NCI-H82 treated with DMSO at 0.1 percent for 48 hours (cell line): ENCODE data around the gene RNLS.
"Not testable (repeated sequence)": the region's sequence is repeated elsewhere in the genome, so short reads cannot be mapped to it uniquely, and the experiment has no call there.

Experiments
- DNase-seq: peaks from one replicate; lab custom pipeline; 2025; ENCODE audit not compliant: unreplicated experiment; lab: John Stamatoyannopoulos, UW

Gene RNLS

GRCh38 chr10:88525371-88526069 is 57.6 kb downstream of the RNLS start:
- DNase-seq, result no peak

DNA sequence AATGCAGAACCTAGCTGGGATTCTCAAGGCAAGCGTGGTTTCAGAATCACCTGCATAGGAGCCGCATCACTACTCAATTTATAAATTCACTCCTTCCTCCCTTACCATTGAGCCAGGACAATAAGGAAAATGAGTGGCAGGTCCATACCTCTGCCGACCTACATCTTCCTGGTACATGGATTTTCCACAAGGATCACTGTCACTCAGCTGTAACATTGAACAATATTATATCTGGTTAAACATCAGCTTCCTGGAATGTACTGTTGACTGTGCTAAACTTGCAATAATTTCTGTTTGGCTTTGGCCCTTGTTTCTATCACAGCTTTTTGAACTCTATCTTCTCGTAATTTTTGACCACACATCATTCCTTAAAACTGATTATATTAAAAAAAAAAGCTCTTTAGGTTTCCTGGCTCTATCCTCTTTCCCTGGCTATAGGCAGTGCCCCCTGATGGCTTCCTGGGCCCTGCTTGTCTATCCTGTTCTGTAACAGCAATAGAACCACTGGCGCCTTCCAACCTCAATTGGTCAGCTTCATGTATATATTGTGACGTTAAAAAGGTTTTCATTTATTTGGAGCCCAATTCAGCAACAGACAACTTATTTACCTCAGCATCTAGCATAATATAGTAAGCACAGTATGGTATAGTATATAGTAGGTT is 59.2 kb downstream of the RNLS start:
- no peak for DNase-seq

DNA sequence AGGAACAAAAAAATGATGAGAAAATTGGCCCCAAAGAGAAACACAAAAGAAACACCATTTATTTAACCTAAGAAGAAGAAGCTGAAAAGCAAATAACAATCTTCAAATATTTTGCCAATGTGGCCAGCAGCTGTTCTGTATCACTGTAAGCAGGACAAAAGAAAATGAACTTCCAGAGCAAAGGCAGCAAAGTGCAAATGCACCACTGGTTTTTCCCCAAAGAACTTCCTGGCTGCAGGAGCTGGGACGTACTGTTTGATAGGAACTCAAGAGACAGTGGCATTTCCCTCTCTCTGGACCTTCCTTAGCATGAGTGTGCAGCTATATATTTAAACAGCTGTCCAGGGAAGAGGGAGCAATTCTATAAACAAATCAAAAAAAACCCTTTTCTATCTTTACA is 60.4 kb downstream of the RNLS start:
- DNase-seq, result no peak

DNA sequence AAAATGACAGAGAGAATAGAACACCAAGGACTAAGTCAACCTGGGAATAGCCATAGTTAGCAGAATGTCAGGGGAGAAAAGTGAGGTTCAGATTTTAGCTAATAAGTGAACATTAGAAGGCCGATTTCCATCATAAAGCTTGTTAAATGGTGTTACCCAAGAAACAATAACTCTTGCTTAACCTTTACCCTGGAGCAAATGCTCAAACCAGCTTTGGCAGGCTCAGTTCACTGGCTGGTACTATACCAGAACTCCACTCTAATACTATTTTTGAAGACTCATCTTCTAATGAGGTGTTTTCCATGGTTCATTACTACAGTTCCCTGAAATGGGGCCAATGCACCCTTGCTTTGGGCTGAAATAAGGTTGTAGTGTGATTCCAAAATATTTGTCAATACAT is 61.3 kb downstream of the RNLS start:
- no peak for DNase-seq

- no peak for DNase-seq
Observed at GRCh38 chr10:88515235-88515634, 67.9 kb downstream of the RNLS start.

DNA sequence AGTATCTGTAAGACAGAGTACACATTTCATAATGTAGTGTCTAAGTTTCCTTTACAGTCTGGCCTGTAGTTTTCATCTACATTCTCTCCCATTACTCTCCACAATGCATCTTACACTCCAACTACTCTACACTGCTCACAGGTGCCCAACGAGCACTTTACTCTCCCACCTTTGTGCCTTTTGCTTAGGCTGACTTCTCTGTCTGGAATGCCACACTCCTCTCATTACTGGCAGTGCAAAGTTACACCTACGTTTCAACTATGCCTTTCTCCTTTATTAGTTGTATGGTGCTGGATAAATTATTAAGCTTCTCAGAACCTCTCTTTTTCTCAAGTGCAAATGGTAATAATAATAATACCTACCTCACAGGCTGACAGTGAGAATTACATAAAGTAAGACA is 70.5 kb downstream of the RNLS start:
- no peak for DNase-seq

- no peak for DNase-seq
Observed at GRCh38 chr10:88508796-88509195, 74.3 kb downstream of the RNLS start.

DNA sequence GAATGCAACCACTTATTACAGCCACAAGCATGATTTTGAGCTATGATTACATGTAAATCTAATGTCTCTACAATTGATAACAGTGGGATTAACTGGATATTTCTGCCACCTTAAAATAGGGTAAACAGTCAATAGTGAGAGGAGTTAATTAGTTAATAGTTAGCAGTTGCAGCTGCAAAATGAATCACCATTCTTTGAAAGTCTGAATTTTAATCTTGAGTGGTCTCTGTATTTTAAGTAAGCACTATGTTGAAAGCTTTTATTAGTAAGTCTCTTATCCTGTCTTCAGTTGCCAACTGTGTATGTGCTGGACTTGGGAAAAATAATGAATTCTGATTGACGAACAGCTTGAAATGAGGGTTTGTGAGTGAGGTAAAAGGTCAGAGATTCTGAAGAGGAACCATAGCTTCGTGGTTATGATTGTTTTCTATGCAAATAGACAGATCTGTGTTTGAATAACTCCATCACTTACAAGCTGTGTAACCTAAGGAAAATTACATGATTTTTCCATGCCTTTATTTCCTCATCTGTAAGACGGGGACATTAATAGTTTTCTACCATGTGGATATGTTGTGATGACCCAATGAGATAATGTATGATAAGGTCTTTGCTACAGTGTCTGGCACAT is 75.2 kb downstream of the RNLS start:
- no peak for DNase-seq

GRCh38 chr10:88507404-88507803 is 75.7 kb downstream of the RNLS start:
- DNase-seq, result no peak

DNA sequence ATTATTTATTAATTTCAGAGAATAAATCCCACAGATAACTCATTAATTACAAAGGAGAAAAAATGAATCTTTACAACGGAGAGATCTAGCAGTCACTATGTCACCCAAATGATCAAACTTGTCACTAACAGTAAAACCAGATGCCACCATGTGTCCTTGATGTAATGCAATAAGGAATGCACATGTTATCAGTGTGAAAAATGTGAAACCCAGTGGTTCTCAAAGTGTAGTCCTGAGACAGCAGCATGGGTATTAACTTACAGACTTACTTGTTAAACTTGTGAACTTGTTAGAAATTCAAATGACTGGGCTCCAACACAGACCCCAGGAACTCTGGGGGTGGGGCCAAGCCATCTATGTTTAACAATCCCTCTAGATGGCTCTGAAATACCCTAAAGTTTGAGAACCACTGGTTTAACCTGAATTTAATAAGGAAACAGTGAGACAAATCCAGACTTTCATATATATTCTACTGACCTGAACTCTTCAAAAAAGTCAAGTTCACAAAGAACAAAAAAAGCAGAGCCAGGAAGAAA is 77.4 kb downstream of the RNLS start:
- DNase-seq, result no peak

GRCh38 chr10:88505265-88505664 is 77.9 kb downstream of the RNLS start:
- DNase-seq, result no peak

DNA sequence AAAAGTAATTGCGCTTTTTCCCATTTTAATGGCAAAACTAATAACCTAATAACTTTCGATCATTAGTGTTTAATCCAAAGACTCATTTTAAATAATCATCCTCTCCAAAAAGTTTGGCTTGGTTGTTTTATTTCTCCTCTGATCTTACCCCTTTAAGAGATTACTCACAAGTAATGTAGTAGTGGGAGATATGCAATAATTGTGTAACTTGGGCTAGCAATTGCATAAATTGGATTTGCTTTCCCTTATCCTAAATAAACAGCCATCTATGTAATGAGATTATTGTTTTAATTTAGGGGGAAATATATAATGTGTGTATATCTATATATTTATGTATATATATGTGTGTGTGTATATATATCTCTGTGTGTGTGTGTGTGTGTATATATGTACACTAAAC is 82.5 kb downstream of the RNLS start:
- no peak for DNase-seq

- DNase-seq, result no peak
Observed at GRCh38 chr10:88499569-88500470, 83.3 kb downstream of the RNLS start.

GRCh38 chr10:88497913-88498312 is 85.2 kb downstream of the RNLS start:
- no peak for DNase-seq

- no peak for DNase-seq
Observed at GRCh38 chr10:88494537-88494936, 88.6 kb downstream of the RNLS start.

DNA sequence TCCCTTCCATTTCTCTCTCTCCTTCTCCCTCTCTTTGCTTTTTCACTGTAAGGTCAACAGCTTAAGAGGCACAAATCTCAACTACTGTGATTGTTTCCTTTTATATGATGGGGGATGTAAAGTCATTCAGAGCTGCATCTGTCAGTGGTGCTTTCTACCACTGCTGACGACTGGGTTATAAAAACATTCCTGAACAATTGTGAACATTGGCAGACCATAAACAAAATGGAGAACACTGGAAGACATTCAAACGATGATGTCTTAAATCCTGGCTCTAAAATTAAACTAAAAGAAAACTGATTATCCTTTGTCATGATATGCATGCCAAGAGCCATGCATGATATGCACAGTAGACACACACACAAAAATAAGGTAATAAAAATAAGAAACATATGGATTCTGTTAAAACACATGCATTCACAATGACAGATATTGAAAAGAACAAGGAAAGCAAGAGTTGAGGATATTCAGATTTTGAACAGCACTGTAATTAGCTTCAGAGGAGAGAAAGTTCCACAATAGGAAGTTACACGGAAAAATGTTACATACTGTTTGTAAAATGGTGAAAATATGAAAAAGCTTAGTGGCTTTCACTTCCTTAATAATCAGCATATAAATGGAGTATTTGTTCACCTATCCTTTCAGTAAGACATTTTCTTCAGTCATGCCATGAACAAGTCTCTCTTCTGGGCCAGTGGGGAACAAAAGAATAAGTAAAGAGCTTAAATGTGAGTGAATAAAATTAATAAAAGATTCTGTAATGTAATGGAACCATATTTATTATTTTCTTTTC is 89.2 kb downstream of the RNLS start:
- no peak for DNase-seq

- no peak for DNase-seq
Observed at GRCh38 chr10:88491314-88491713, 91.8 kb downstream of the RNLS start.

DNA sequence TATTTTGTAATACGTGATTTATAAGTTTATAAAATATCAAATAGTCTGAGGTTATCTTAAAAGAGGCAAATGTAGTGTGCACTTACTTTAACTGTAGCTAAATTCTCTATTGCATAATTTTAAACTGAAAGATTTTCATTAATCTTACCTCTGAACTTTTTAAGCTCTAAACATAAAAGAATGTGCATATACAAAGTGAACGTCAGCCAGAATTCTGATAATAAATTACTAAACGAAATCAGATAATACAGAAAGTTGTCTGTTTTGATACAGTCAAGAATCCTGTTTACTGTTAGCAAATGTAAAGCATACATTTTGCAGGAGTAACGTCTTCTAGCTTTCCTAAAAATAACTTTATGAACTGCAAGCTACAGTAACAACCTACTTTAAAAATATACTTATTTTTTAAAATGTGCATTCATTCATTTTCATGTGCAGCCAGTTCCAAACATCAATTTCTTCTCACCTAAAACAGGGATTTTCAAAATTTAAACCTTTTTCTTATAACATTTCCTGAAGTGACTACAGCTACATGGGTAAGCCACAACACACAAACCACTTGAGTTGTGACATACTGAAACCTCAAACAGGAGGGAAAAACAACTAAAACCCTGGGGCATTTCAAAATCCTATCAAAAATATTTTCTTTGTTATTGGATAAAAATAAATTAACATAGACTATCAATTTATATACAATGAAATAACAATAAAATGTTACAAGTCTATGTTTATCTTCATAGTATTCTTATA is 92.7 kb downstream of the RNLS start:
- no peak for DNase-seq

DNA sequence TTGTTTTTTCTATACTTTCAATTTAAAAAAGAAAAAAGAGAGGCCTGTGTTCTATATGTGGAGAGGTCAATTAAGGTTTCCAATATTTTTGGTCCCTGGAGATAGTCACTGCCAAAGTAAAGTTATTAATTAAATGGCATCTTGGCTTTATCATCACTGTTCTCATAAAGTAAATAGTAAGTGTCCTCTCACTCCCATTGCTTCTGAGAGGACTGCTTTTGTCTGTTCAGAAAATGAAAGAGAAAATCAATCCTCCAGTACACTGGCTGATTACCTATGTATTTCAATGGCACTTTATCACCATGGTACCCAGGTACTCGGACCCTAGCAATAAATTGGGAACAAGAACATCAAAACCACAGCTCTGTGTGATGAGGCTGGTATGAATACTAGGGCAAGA is 94.0 kb downstream of the RNLS start:
- no peak for DNase-seq

GRCh38 chr10:88486816-88487215 is 96.3 kb downstream of the RNLS start:
- DNase-seq, result not testable (repeated sequence)
